HEK293 (cell line): ENCODE data around the gene GPR153.
A peak's percentile ranks its signal among the peaks of the same experiment; 100 is the strongest.

Experiments
- CTCF ChIA-PET: fragments of 350-600 bp; formaldehyde crosslinking; extraction: SDS; loops from one replicate; lab custom pipeline; 2021; ENCODE audit warnings: antibody characterized with exemption; lab: Yijun Ruan, JAX
- POLR2A ChIA-PET: fragments of 300-600 bp; formaldehyde crosslinking; extraction: SDS; loops from one replicate; lab custom pipeline; 2020; ENCODE audit warnings: antibody characterized with exemption, inconsistent platforms; lab: Yijun Ruan, JAX
- H3K27ac ChIP-seq: fragments of 200-500 bp; sonication (Bioruptor generic); 2 replicates; pipeline ENCODE4 v1.5.1; 2014; ENCODE audit warnings: low read depth, low read length, control low read depth, inconsistent platforms; ENCODE audit errors: extremely low read depth
- H3K36me3 ChIP-seq, 2 experiments: fragments of 200-500 bp in 1 of 2; sonication (Bioruptor generic) in 1 of 2; 1 replicate in 1 of 2; 2 replicates in 1 of 2; pipeline ENCODE4 v1.5.1; 2014 to 2017; ENCODE audit warnings: inconsistent platforms in 2 of 2, low read length in 2 of 2; ENCODE audit not compliant: control insufficient read depth in 2 of 2, insufficient read depth in 1 of 2
- H3K4me1 ChIP-seq: fragments of 200-500 bp; sonication (Bioruptor generic); 2 replicates; pipeline ENCODE4 v1.5.1; 2014; ENCODE audit warnings: mild to moderate bottlenecking, low read length, inconsistent platforms; ENCODE audit not compliant: control insufficient read depth, insufficient read depth
- H3K4me3 ChIP-seq: 2 replicates; pipeline ENCODE4 v1.5.1; 2011; ENCODE audit warnings: low read depth, mild to moderate bottlenecking, control low read depth, low read length, moderate library complexity
- H3K9me3 ChIP-seq: fragments of 200-500 bp; sonication (Bioruptor generic); 2 replicates; pipeline ENCODE4 v1.5.1; 2014; ENCODE audit warnings: low read depth, low read length, inconsistent platforms; ENCODE audit not compliant: control insufficient read depth, insufficient read depth
- GLIS1 ChIP-seq: fragments of 450-650 bp; formaldehyde crosslinking; IDR thresholded peaks from 2 replicates; pipeline ENCODE4 v1.5.1; 2016; ENCODE audit warnings: missing biosample characterization, missing genetic modification characterization
- GLIS2 ChIP-seq: fragments of 450-650 bp; formaldehyde crosslinking; IDR thresholded peaks from 2 replicates; pipeline ENCODE4 v1.5.1; 2016; ENCODE audit warnings: missing biosample characterization, missing genetic modification characterization
- KLF1 ChIP-seq: fragments of 450-650 bp; formaldehyde crosslinking; IDR thresholded peaks from 2 replicates; pipeline ENCODE4 v1.5.1; 2016; ENCODE audit warnings: missing biosample characterization, missing genetic modification characterization
- MZF1 ChIP-seq: fragments of 450-650 bp; formaldehyde crosslinking; IDR thresholded peaks from 2 replicates; pipeline ENCODE4 v1.5.1; 2017; ENCODE audit warnings: missing biosample characterization, missing genetic modification characterization, borderline replicate concordance
- RBAK ChIP-seq: fragments of 450-650 bp; formaldehyde crosslinking; IDR thresholded peaks from 2 replicates; pipeline ENCODE4 v1.5.1; 2016; ENCODE audit warnings: missing biosample characterization, missing genetic modification characterization
- SP2 ChIP-seq: fragments of 450-650 bp; formaldehyde crosslinking; IDR thresholded peaks from 2 replicates; pipeline ENCODE4 v1.5.1; 2016; ENCODE audit warnings: missing biosample characterization, missing genetic modification characterization
- ZEB2 ChIP-seq: fragments of 450-650 bp; formaldehyde crosslinking; IDR thresholded peaks from 2 replicates; pipeline ENCODE4 v1.5.1; 2016; ENCODE audit warnings: missing biosample characterization, missing genetic modification characterization
- ZFHX2 ChIP-seq: fragments of 450-650 bp; formaldehyde crosslinking; conservative IDR thresholded peaks from 2 replicates; pipeline ENCODE4 v1.5.1; 2016; ENCODE audit warnings: missing biosample characterization, missing genetic modification characterization
- ZFP3 ChIP-seq: fragments of 450-650 bp; formaldehyde crosslinking; IDR thresholded peaks from 2 replicates; pipeline ENCODE4 v1.5.1; 2016; ENCODE audit warnings: low read depth, missing biosample characterization, missing genetic modification characterization
- ZNF184 ChIP-seq: fragments of 450-650 bp; IDR thresholded peaks from 2 replicates; pipeline ENCODE4 v1.5.1; 2018; ENCODE audit warnings: missing biosample characterization, mild to moderate bottlenecking, missing genetic modification characterization
- ZNF335 ChIP-seq: fragments of 450-650 bp; formaldehyde crosslinking; conservative IDR thresholded peaks from 2 replicates; pipeline ENCODE4 v1.5.1; 2016; ENCODE audit warnings: missing biosample characterization, missing genetic modification characterization
- ZNF37A ChIP-seq: fragments of 450-650 bp; IDR thresholded peaks from 2 replicates; pipeline ENCODE4 v1.5.1; 2018; ENCODE audit warnings: missing biosample characterization, missing genetic modification characterization
- ZNF571 ChIP-seq: fragments of 450-650 bp; formaldehyde crosslinking; IDR thresholded peaks from 2 replicates; pipeline ENCODE4 v1.5.0; 2017; ENCODE audit warnings: missing biosample characterization, missing genetic modification characterization
- ZNF596 ChIP-seq: fragments of 450-650 bp; IDR thresholded peaks from 2 replicates; pipeline ENCODE4 v1.5.0; 2018; ENCODE audit warnings: missing biosample characterization, mild to moderate bottlenecking, missing genetic modification characterization, moderate library complexity
- ZNF600 ChIP-seq: fragments of 450-650 bp; formaldehyde crosslinking; IDR thresholded peaks from 2 replicates; pipeline ENCODE4 v1.5.1; 2016; ENCODE audit warnings: missing biosample characterization, missing genetic modification characterization
- ZNF670 ChIP-seq: fragments of 450-650 bp; formaldehyde crosslinking; IDR thresholded peaks from 2 replicates; pipeline ENCODE4 v1.5.1; 2016; ENCODE audit warnings: missing biosample characterization, missing genetic modification characterization, low read depth
- ZNF777 ChIP-seq: fragments of 450-650 bp; formaldehyde crosslinking; IDR thresholded peaks from 2 replicates; pipeline ENCODE4 v1.5.1; 2017; ENCODE audit warnings: missing biosample characterization, missing genetic modification characterization, borderline replicate concordance
- TF ChIP-seq, protein P1 (sequence below): fragments of 450-650 bp; formaldehyde crosslinking; IDR thresholded peaks from 2 replicates; pipeline ENCODE4 v1.5.1; 2016; ENCODE audit warnings: missing biosample characterization, missing genetic modification characterization
- TF ChIP-seq, protein P2 (sequence below): fragments of 450-650 bp; formaldehyde crosslinking; IDR thresholded peaks from 2 replicates; pipeline ENCODE4 v1.5.1; 2016; ENCODE audit warnings: missing biosample characterization, missing genetic modification characterization
- TF ChIP-seq, protein P3 (sequence below): fragments of 450-650 bp; formaldehyde crosslinking; IDR thresholded peaks from 2 replicates; pipeline ENCODE4 v1.5.1; 2016; ENCODE audit warnings: missing biosample characterization, missing genetic modification characterization
- TF ChIP-seq, protein P4 (sequence below): fragments of 450-650 bp; formaldehyde crosslinking; IDR thresholded peaks from 2 replicates; pipeline ENCODE4 v1.5.1; 2016; ENCODE audit warnings: missing biosample characterization, missing genetic modification characterization, borderline replicate concordance
- TF ChIP-seq, protein P5 (sequence below): fragments of 450-650 bp; formaldehyde crosslinking; IDR thresholded peaks from 2 replicates; pipeline ENCODE4 v1.5.1; 2017; ENCODE audit warnings: missing biosample characterization, missing genetic modification characterization
- TF ChIP-seq, protein P6 (sequence below): fragments of 450-650 bp; formaldehyde crosslinking; IDR thresholded peaks from 2 replicates; pipeline ENCODE4 v1.5.1; 2017; ENCODE audit warnings: missing biosample characterization, missing genetic modification characterization

Gene GPR153

DNA sequence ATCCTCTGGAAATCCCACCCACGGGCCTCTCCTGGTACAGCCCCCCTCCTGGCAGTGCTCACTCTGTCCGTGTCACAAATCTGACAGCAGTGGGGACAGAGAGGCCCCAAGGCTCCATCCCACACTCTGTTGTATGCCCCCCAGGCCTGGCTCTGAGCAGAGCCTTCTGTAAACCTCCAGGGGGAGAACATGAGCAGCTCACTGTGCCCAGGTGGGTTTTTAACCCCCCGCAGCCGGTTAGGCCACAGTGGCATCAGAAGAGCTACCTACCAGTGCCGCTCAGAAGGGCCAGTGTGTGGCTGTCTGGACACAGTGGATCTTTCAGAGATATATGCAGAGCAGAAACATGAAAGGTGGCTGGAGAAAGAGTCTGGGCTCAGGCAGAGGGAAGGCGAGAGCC is 12.0 kb upstream of the GPR153 start:
- Histone ChIP-seq H3K36me3 (peaks cover 0 to 7% of the 10 kb centered on the region in 2 experiments; a peak in 1 of 3 replicates), H3K27ac (no peak overlapping the region), H3K9me3 (no peaks in the 10 kb centered on the region)
- no peak for TF ChIP-seq ZNF37A
- TF ChIP-seq GLIS1 = peak; percentile 25; the same call in 1 of the 2 replicates
- peak; percentile 31; the same call in 1 of the 2 replicates for TF ChIP-seq GLIS2 (tag by site-specific recombination)
- no peak for TF ChIP-seq ZNF670
- TF ChIP-seq, protein P1, sequence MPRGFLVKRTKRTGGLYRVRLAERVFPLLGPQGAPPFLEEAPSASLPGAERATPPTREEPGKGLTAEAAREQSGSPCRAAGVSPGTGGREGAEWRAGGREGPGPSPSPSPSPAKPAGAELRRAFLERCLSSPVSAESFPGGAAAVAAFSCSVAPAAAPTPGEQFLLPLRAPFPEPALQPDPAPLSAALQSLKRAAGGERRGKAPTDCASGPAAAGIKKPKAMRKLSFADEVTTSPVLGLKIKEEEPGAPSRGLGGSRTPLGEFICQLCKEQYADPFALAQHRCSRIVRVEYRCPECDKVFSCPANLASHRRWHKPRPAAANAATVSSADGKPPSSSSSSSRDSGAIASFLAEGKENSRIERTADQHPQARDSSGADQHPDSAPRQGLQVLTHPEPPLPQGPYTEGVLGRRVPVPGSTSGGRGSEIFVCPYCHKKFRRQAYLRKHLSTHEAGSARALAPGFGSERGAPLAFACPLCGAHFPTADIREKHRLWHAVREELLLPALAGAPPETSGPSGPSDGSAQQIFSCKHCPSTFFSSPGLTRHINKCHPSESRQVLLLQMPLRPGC (tag by site-specific recombination) = no peak
- TF ChIP-seq, protein P2, sequence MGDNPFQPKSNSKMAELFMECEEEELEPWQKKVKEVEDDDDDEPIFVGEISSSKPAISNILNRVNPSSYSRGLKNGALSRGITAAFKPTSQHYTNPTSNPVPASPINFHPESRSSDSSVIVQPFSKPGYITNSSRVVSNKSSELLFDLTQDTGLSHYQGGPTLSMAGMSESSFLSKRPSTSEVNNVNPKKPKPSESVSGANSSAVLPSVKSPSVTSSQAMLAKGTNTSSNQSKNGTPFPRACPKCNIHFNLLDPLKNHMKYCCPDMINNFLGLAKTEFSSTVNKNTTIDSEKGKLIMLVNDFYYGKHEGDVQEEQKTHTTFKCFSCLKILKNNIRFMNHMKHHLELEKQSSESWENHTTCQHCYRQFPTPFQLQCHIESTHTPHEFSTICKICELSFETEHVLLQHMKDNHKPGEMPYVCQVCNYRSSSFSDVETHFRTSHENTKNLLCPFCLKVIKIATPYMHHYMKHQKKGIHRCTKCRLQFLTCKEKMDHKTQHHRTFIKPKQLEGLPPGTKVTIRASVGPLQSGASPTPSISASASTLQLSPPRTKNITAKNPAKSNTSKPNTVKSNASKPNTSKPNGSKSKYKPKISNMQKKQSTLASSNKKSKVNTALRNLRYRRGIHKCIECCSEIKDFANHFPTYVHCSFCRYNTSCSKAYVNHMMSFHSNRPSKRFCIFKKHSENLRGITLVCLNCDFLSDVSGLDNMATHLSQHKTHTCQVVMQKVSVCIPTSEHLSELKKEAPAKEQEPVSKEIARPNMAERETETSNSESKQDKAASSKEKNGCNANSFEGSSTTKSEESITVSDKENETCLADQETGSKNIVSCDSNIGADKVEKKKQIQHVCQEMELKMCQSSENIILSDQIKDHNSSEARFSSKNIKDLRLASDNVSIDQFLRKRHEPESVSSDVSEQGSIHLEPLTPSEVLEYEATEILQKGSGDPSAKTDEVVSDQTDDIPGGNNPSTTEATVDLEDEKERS = no peak
- no peak for TF ChIP-seq ZNF335
- TF ChIP-seq, protein P3, sequence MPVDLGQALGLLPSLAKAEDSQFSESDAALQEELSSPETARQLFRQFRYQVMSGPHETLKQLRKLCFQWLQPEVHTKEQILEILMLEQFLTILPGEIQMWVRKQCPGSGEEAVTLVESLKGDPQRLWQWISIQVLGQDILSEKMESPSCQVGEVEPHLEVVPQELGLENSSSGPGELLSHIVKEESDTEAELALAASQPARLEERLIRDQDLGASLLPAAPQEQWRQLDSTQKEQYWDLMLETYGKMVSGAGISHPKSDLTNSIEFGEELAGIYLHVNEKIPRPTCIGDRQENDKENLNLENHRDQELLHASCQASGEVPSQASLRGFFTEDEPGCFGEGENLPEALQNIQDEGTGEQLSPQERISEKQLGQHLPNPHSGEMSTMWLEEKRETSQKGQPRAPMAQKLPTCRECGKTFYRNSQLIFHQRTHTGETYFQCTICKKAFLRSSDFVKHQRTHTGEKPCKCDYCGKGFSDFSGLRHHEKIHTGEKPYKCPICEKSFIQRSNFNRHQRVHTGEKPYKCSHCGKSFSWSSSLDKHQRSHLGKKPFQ (tag by site-specific recombination) = no peak
- TF ChIP-seq ZNF600 (tag by site-specific recombination) = peak; percentile 2; the same call in 1 of the 2 replicates
- TF ChIP-seq, all 188 proteins: peak for 3
- ChIA-PET CTCF (interaction anchor here (0.6 to 0.9 kb wide), 4 partner anchors 25 to 227 kb away, joined by 3 to 4 read pairs (median 3); no protein-coding TSS in a partner anchor), POLR2A (no interaction called here)
- Histone ChIP-seq H3K4me1 (peaks cover 36% of the 10 kb centered on the region), H3K4me3 (no peak overlapping the region)

DNA sequence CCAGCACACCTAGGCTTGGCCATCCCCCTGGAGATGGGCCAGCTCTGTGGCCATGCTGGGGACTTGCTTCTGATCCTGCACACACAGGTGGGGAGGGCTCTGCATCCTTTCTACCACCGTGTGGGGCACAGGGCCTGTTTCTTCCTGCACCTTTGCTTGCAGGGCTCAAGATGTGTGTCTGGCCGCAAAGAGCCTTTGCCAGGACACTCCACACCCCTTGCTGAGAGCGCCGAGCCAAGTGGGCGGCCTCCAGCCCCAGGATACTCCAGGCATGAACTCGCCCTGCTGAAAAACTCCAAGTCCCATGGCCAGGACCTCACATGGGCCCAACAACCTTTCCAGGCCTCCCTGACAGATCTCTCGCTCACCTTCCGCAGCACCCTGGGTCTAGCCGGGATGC is 11.6 kb upstream of the GPR153 start:
- ChIA-PET CTCF (interaction anchor here (0.8 to 1.4 kb wide), 2 partner anchors 8 to 24 kb away, joined by 3 read pairs; no protein-coding TSS in a partner anchor), POLR2A (no interaction called here)
- no peak overlapping the region for H3K27ac ChIP-seq
- peaks cover 36% of the 10 kb centered on the region for H3K4me1 ChIP-seq
- no peak overlapping the region for H3K4me3 ChIP-seq
- peaks cover 0 to 7% of the 10 kb centered on the region in 2 experiments; a peak in 1 of 3 replicates for H3K36me3 ChIP-seq
- no peaks in the 10 kb centered on the region for H3K9me3 ChIP-seq
- TF ChIP-seq ZNF571 (tag by site-specific recombination) = no peak
- TF ChIP-seq KLF1 = no peak
- TF ChIP-seq, protein P4, sequence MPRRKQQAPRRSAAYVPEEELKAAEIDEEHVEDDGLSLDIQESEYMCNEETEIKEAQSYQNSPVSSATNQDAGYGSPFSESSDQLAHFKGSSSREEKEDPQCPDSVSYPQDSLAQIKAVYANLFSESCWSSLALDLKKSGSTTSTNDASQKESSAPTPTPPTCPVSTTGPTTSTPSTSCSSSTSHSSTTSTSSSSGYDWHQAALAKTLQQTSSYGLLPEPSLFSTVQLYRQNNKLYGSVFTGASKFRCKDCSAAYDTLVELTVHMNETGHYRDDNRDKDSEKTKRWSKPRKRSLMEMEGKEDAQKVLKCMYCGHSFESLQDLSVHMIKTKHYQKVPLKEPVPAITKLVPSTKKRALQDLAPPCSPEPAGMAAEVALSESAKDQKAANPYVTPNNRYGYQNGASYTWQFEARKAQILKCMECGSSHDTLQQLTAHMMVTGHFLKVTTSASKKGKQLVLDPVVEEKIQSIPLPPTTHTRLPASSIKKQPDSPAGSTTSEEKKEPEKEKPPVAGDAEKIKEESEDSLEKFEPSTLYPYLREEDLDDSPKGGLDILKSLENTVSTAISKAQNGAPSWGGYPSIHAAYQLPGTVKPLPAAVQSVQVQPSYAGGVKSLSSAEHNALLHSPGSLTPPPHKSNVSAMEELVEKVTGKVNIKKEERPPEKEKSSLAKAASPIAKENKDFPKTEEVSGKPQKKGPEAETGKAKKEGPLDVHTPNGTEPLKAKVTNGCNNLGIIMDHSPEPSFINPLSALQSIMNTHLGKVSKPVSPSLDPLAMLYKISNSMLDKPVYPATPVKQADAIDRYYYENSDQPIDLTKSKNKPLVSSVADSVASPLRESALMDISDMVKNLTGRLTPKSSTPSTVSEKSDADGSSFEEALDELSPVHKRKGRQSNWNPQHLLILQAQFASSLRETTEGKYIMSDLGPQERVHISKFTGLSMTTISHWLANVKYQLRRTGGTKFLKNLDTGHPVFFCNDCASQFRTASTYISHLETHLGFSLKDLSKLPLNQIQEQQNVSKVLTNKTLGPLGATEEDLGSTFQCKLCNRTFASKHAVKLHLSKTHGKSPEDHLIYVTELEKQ (tag by site-specific recombination) = no peak
- TF ChIP-seq, protein P5, sequence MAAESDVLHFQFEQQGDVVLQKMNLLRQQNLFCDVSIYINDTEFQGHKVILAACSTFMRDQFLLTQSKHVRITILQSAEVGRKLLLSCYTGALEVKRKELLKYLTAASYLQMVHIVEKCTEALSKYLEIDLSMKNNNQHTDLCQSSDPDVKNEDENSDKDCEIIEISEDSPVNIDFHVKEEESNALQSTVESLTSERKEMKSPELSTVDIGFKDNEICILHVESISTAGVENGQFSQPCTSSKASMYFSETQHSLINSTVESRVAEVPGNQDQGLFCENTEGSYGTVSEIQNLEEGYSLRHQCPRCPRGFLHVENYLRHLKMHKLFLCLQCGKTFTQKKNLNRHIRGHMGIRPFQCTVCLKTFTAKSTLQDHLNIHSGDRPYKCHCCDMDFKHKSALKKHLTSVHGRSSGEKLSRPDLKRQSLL (tag by site-specific recombination) = no peak
- no peak for TF ChIP-seq ZFP3 (tag by site-specific recombination)
- TF ChIP-seq MZF1 (tag by site-specific recombination) = no peak
- TF ChIP-seq RBAK = no peak
- no peak for TF ChIP-seq ZNF596
- TF ChIP-seq ZFHX2 (tag by site-specific recombination) = peak; percentile 21; the same call in 1 of the 2 replicates
- no peak for TF ChIP-seq ZNF184 (tag by site-specific recombination)
- peak; percentile 54; the same call in 1 of the 2 replicates for TF ChIP-seq ZNF600 (tag by site-specific recombination)
- no peak for TF ChIP-seq SP2
- TF ChIP-seq, protein P6, sequence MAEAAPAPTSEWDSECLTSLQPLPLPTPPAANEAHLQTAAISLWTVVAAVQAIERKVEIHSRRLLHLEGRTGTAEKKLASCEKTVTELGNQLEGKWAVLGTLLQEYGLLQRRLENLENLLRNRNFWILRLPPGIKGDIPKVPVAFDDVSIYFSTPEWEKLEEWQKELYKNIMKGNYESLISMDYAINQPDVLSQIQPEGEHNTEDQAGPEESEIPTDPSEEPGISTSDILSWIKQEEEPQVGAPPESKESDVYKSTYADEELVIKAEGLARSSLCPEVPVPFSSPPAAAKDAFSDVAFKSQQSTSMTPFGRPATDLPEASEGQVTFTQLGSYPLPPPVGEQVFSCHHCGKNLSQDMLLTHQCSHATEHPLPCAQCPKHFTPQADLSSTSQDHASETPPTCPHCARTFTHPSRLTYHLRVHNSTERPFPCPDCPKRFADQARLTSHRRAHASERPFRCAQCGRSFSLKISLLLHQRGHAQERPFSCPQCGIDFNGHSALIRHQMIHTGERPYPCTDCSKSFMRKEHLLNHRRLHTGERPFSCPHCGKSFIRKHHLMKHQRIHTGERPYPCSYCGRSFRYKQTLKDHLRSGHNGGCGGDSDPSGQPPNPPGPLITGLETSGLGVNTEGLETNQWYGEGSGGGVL = no peak
- TF ChIP-seq ZEB2 (tag by site-specific recombination) = no peak
- TF ChIP-seq ZNF777 (tag by site-specific recombination) = no peak
